ENCODE data around the gene ATP5MG.
"Not testable (repeated sequence)": the region's sequence is repeated elsewhere in the genome, so short reads cannot be mapped to it uniquely, and the experiment has no call there.

ATP5MG gene

GRCh38 chr11:118401151-118401879 lies at the start of gene ATP5MG:
ATP5MG (plus strand) TSS chr11:118401606; CDS start chr11:118401666, 60 bp downstream.
- FAIRE-seq: peak; percentile 93

- peak; percentile 89 for FAIRE-seq
Measured at GRCh38 chr11:118353084-118353710, 48.2 kb upstream of the ATP5MG start.

GRCh38 chr11:118358071-118358470 lies 43.3 kb upstream of the ATP5MG start:
- no peak for FAIRE-seq

GRCh38 chr11:118359295-118359958 lies 42.0 kb upstream of the ATP5MG start, which contains the start of gene UBE4A:
UBE4A (plus strand) TSS chr11:118359600; CDS start chr11:118365081, 5,481 bp downstream.
- peak; percentile 86 for FAIRE-seq

GRCh38 chr11:118364956-118365615 lies 36.3 kb upstream of the ATP5MG start:
- no peak for FAIRE-seq

GRCh38 chr11:118366287-118366686 lies 35.1 kb upstream of the ATP5MG start:
- no peak for FAIRE-seq

GRCh38 chr11:118370774-118371173 lies 30.6 kb upstream of the ATP5MG start:
- FAIRE-seq: no peak

- FAIRE-seq: no peak
Measured at GRCh38 chr11:118373263-118373662, 28.1 kb upstream of the ATP5MG start.

- FAIRE-seq: no peak
Measured at GRCh38 chr11:118373871-118374270, 27.5 kb upstream of the ATP5MG start.

GRCh38 chr11:118374729-118375128 lies 26.7 kb upstream of the ATP5MG start:
- FAIRE-seq: no peak

- FAIRE-seq: no peak
Measured at GRCh38 chr11:118375978-118376377, 25.4 kb upstream of the ATP5MG start.

- FAIRE-seq: no peak
Measured at GRCh38 chr11:118379497-118379896, 21.9 kb upstream of the ATP5MG start.

GRCh38 chr11:118380571-118380970 lies 20.8 kb upstream of the ATP5MG start:
- no peak for FAIRE-seq

GRCh38 chr11:118382954-118383353 lies 18.5 kb upstream of the ATP5MG start:
- no peak for FAIRE-seq

- no peak for FAIRE-seq
Measured at GRCh38 chr11:118383657-118384056, 17.7 kb upstream of the ATP5MG start.

- FAIRE-seq: no peak
Measured at GRCh38 chr11:118396097-118396501, 5.3 kb upstream of the ATP5MG start.

- no peak for FAIRE-seq
Measured at GRCh38 chr11:118397448-118397847, 4.0 kb upstream of the ATP5MG start.

GRCh38 chr11:118398791-118399559 lies 2.4 kb upstream of the ATP5MG start:
- FAIRE-seq: no peak

GRCh38 chr11:118401880-118402590 lies 629 bp downstream of the ATP5MG start:
- no peak for FAIRE-seq

- not testable (repeated sequence) for FAIRE-seq
Measured at GRCh38 chr11:118402594-118402993, 1.2 kb downstream of the ATP5MG start.

GRCh38 chr11:118406599-118407166 lies 5.3 kb downstream of the ATP5MG start:
- FAIRE-seq: no peak

Measured in G401.6 (cell line).